H9 (cell line): Measurements from ENCODE around the gene TNFRSF21. TPM values are rescaled to one million over a fixed set of nuclear protein-coding genes. Genes with fewer than 3 reads are reported as not detected.
A peak's percentile ranks its signal among the peaks of the same experiment; 100 is the strongest.

Experiments
- DNase-seq: peaks from one replicate; pipeline ENCODE4 v3.0.0-alpha.2; 2017
- H2AFZ ChIP-seq: one replicate; pipeline ENCODE4 v1.6.1; 2013; ENCODE audit warnings: mild to moderate bottlenecking, low read length, control low read depth, moderate library complexity
- H2AK5ac ChIP-seq: 2 replicates; pipeline ENCODE4 v1.6.1; 2013; ENCODE audit warnings: low read length, control low read depth, mixed read lengths; ENCODE audit not compliant: insufficient read length
- H2BK120ac ChIP-seq: one replicate; pipeline ENCODE4 v1.6.1; 2013; ENCODE audit warnings: low read depth, mild to moderate bottlenecking, low read length, control low read depth, inconsistent platforms; ENCODE audit not compliant: poor library complexity, severe bottlenecking
- H2BK12ac ChIP-seq: 2 replicates; pipeline ENCODE4 v1.6.1; 2013; ENCODE audit warnings: low read length, control low read depth, mixed read lengths, low read depth; ENCODE audit not compliant: insufficient read length
- H2BK15ac ChIP-seq: 2 replicates; pipeline ENCODE4 v1.6.1; 2013; ENCODE audit warnings: low read depth, low read length, control low read depth
- H2BK20ac ChIP-seq: one replicate; pipeline ENCODE4 v1.6.1; 2013; ENCODE audit warnings: low read depth, mild to moderate bottlenecking, low read length, control low read depth, inconsistent platforms; ENCODE audit not compliant: poor library complexity, severe bottlenecking
- H2BK5ac ChIP-seq: 2 replicates; pipeline ENCODE4 v1.6.1; 2013; ENCODE audit warnings: low read length, control low read depth, mixed read lengths; ENCODE audit not compliant: insufficient read length
- H3K14ac ChIP-seq: 2 replicates; pipeline ENCODE4 v1.6.1; 2013; ENCODE audit warnings: low read length, control low read depth; ENCODE audit not compliant: insufficient read depth
- H3K18ac ChIP-seq: 2 replicates; pipeline ENCODE4 v1.6.1; 2013; ENCODE audit warnings: low read depth, mild to moderate bottlenecking, mixed read lengths, low read length, control low read depth; ENCODE audit not compliant: insufficient read length
- H3K23ac ChIP-seq: 2 replicates; pipeline ENCODE4 v1.6.1; 2013; ENCODE audit warnings: low read length, control low read depth, mixed read lengths, low read depth; ENCODE audit not compliant: insufficient read length
- H3K23me2 ChIP-seq: 2 replicates; pipeline ENCODE4 v1.6.1; 2013; ENCODE audit warnings: low read depth, mild to moderate bottlenecking, mixed read lengths, low read length, control low read depth; ENCODE audit not compliant: insufficient read length, poor library complexity, severe bottlenecking
- H3K27ac ChIP-seq: 2 replicates; pipeline ENCODE4 v1.5.1; 2013; ENCODE audit warnings: low read length, control low read depth, mixed read lengths, low read depth; ENCODE audit not compliant: insufficient read length
- H3K27me3 ChIP-seq: 2 replicates; pipeline ENCODE4 v1.6.1; 2013; ENCODE audit warnings: low read length, control low read depth, inconsistent platforms; ENCODE audit not compliant: insufficient read depth
- H3K4ac ChIP-seq: 2 replicates; pipeline ENCODE4 v1.6.1; 2013; ENCODE audit warnings: low read depth, mild to moderate bottlenecking, control low read depth, inconsistent platforms, low read length, moderate library complexity
- H3K4me1 ChIP-seq: 2 replicates; pipeline ENCODE4 v1.6.1; 2013; ENCODE audit warnings: low read length, control low read depth, inconsistent platforms; ENCODE audit not compliant: insufficient read depth
- H3K4me2 ChIP-seq: 2 replicates; pipeline ENCODE4 v1.6.1; 2013; ENCODE audit warnings: low read length, control low read depth, mixed read lengths; ENCODE audit not compliant: insufficient read length, insufficient read depth
- H3K56ac ChIP-seq: 2 replicates; pipeline ENCODE4 v1.6.1; 2013; ENCODE audit warnings: low read depth, mild to moderate bottlenecking, mixed read lengths, low read length, control low read depth; ENCODE audit not compliant: insufficient read length
- H3K79me1 ChIP-seq: 2 replicates; pipeline ENCODE4 v1.6.1; 2013; ENCODE audit warnings: low read depth, mild to moderate bottlenecking, moderate library complexity, low read length, control low read depth, inconsistent platforms; ENCODE audit not compliant: insufficient read depth, poor library complexity, severe bottlenecking
- H3K79me2 ChIP-seq: 2 replicates; pipeline ENCODE4 v1.6.1; 2013; ENCODE audit warnings: low read length, control low read depth, inconsistent platforms; ENCODE audit not compliant: insufficient read depth
- H3K9ac ChIP-seq: 2 replicates; pipeline ENCODE4 v1.6.1; 2013; ENCODE audit warnings: low read length, control low read depth, mixed read lengths; ENCODE audit not compliant: insufficient read length; ENCODE audit errors: extremely low read depth
- H3K9me3 ChIP-seq: one replicate; pipeline ENCODE4 v1.6.1; 2013; ENCODE audit warnings: low read depth, low read length, inconsistent platforms; ENCODE audit not compliant: control insufficient read depth
- H3T11ph ChIP-seq: one replicate; pipeline ENCODE4 v1.6.1; 2013; ENCODE audit warnings: mild to moderate bottlenecking, low read length, control low read depth, inconsistent platforms
- H4K20me1 ChIP-seq: one replicate; pipeline ENCODE4 v1.6.1; 2013; ENCODE audit not compliant: control insufficient read depth, insufficient read length, insufficient read depth
- H4K5ac ChIP-seq: 2 replicates; pipeline ENCODE4 v1.6.1; 2013; ENCODE audit warnings: low read depth, mild to moderate bottlenecking, mixed read lengths, low read length, control low read depth; ENCODE audit not compliant: insufficient read length
- H4K8ac ChIP-seq: replicated peaks from 2 replicates; pipeline ENCODE4 v1.6.1; 2013; ENCODE audit warnings: low read length, control low read depth, mixed read lengths, low read depth; ENCODE audit not compliant: insufficient read length
- H4K91ac ChIP-seq: 2 replicates; pipeline ENCODE4 v1.6.1; 2013; ENCODE audit warnings: low read depth, mild to moderate bottlenecking, moderate library complexity, mixed read lengths, low read length, control low read depth; ENCODE audit not compliant: insufficient read length
- H3K27ac Mint-ChIP-seq, 3 experiments: 2 replicates in 2 of 3; 3 replicates in 1 of 3; pipeline ENCODE4 v1.8.0; 2020 to 2021; ENCODE audit warnings: mixed read lengths in 3 of 3, mild to moderate bottlenecking in 1 of 3, moderate library complexity in 1 of 3
- H3K27me3 Mint-ChIP-seq: 2 replicates; pipeline ENCODE4 v1.8.0; 2021; ENCODE audit warnings: low read depth, mild to moderate bottlenecking, moderate library complexity, mixed read lengths
- H3K36me3 Mint-ChIP-seq, 3 experiments: 2 replicates in 2 of 3; 3 replicates in 1 of 3; pipeline ENCODE4 v1.8.0; 2020 to 2021; ENCODE audit warnings: low read depth in 3 of 3, mixed read lengths in 3 of 3; ENCODE audit not compliant: insufficient read depth in 1 of 3
- H3K4me1 Mint-ChIP-seq, 2 experiments: 2 replicates each; pipeline ENCODE4 v1.8.0; 2020; ENCODE audit warnings: mixed read lengths in 2 of 2
- H3K4me3 Mint-ChIP-seq, 2 experiments: 2 replicates in 1 of 2; 3 replicates in 1 of 2; pipeline ENCODE4 v1.8.0; 2020 to 2021; ENCODE audit warnings: mild to moderate bottlenecking in 2 of 2, mixed read lengths in 2 of 2, moderate library complexity in 1 of 2
- H3K9me3 Mint-ChIP-seq, 2 experiments: 2 replicates in 1 of 2; 3 replicates in 1 of 2; pipeline ENCODE4 v1.8.0; 2020; ENCODE audit warnings: mild to moderate bottlenecking in 2 of 2, mixed read lengths in 2 of 2, moderate library complexity in 1 of 2
- WGBS: extraction: QIAGEN DNeasy Blood & Tissue Kit; methylation state at CpG from one replicate; pipeline ENCODE4 v1.1.7; 2013; ENCODE audit warnings: missing lambda C conversion rate, low lambda C conversion rate, mixed read lengths; ENCODE audit not compliant: insufficient read length; ENCODE audit errors: extremely low coverage; 5-methylcytosine and 5-hydroxymethylcytosine counted together
- total RNA-seq: library from RNA; stranded (reverse); gene quantifications from 2 replicates; pipeline ENCODE4 v1.2.1, GENCODE V29; 2021
- TF ChIP-seq, protein P1 (sequence below): fragments of 200-600 bp; sonication (generic); conservative IDR thresholded peaks from 3 replicates; pipeline ENCODE4 v1.8.0; 2021; ENCODE audit warnings: antibody characterized with exemption, mild to moderate bottlenecking

TNFRSF21 gene
- total RNA-seq, 1 experiment from 2014 or later: 39.1 TPM

- Histone ChIP-seq H3K4ac (no peak overlapping the region), H3K4me1 (no peaks in the 10 kb centered on the region), H3K56ac (no peak overlapping the region), H3K18ac (no peak overlapping the region), H3K4me2 (no peak overlapping the region), H2AFZ (no peak overlapping the region), H3K23ac (no peak overlapping the region), H3K79me2 (peaks cover 4% of the 10 kb centered on the region; the same call in 1 of the 2 replicates), H4K91ac (no peak overlapping the region), H4K5ac (no peak overlapping the region), H3K9me3 (no peaks in the 10 kb centered on the region), H3T11ph (no peak overlapping the region), H3K79me1 (no peaks in the 10 kb centered on the region), H2BK5ac (no peak overlapping the region), H2BK15ac (no peak overlapping the region), H2AK5ac (no peak overlapping the region), H3K9ac (no peak overlapping the region), H4K20me1 (no peaks in the 10 kb centered on the region), H2BK12ac (no peak overlapping the region), H2BK120ac (no peak overlapping the region), H3K27ac (no peak overlapping the region), H3K14ac (no peak overlapping the region), H3K23me2 (no peaks in the 10 kb centered on the region), H3K27me3 (no peaks in the 10 kb centered on the region), H2BK20ac (no peak overlapping the region), H4K8ac (no peak overlapping the region)
- peak; percentile 39 for DNase-seq
- no CpG with 5 or more reads among the region's 14 CpGs for WGBS
- TF ChIP-seq, protein P1, sequence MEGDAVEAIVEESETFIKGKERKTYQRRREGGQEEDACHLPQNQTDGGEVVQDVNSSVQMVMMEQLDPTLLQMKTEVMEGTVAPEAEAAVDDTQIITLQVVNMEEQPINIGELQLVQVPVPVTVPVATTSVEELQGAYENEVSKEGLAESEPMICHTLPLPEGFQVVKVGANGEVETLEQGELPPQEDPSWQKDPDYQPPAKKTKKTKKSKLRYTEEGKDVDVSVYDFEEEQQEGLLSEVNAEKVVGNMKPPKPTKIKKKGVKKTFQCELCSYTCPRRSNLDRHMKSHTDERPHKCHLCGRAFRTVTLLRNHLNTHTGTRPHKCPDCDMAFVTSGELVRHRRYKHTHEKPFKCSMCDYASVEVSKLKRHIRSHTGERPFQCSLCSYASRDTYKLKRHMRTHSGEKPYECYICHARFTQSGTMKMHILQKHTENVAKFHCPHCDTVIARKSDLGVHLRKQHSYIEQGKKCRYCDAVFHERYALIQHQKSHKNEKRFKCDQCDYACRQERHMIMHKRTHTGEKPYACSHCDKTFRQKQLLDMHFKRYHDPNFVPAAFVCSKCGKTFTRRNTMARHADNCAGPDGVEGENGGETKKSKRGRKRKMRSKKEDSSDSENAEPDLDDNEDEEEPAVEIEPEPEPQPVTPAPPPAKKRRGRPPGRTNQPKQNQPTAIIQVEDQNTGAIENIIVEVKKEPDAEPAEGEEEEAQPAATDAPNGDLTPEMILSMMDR: no peak
- H3K4me1 Mint-ChIP-seq: peaks cover 27 to 29% of the 10 kb centered on the region in 2 experiments
- H3K36me3 Mint-ChIP-seq: peaks cover 13 to 23% (median 19%) of the 10 kb centered on the region in 3 experiments
- peaks cover 0 to 3% of the 10 kb centered on the region in 2 experiments; a peak in 1 of 5 replicates for H3K9me3 Mint-ChIP-seq
- no peak overlapping the region for H3K4me3 Mint-ChIP-seq
- no peaks in the 10 kb centered on the region for H3K27me3 Mint-ChIP-seq
- peak overlapping the region in 1 of 3 experiments; percentile 94; a peak in 2 of 7 replicates for H3K27ac Mint-ChIP-seq
Measured at GRCh38 chr6:47242483-47243386, 67.0 kb downstream of the TNFRSF21 start.
